Kidney glomerular epithelial cell (primary cell): ENCODE data around the gene C19orf33.
A peak's percentile ranks its signal among the peaks of the same experiment; 100 is the strongest.

Experiments
- DNase-seq: peaks from one replicate; lab custom pipeline; 2025; lab: John Stamatoyannopoulos, UW

The C19orf33 gene

GRCh38 chr19:38339011-38339410 is 35.0 kb downstream of the C19orf33 start:
- peak; percentile 7 for DNase-seq

GRCh38 chr19:38340927-38341326 is 36.9 kb downstream of the C19orf33 start:
- DNase-seq = no peak

GRCh38 chr19:38346837-38347236 is 42.8 kb downstream of the C19orf33 start:
- DNase-seq = no peak

GRCh38 chr19:38350883-38351282 is 46.8 kb downstream of the C19orf33 start:
- no peak for DNase-seq

- DNase-seq = no peak
Measured at GRCh38 chr19:38351865-38352395, 47.9 kb downstream of the C19orf33 start.

GRCh38 chr19:38352611-38353010 is 48.6 kb downstream of the C19orf33 start:
- DNase-seq = no peak
